ENCODE measurements around the gene MPEG1.

The MPEG1 gene

DNA sequence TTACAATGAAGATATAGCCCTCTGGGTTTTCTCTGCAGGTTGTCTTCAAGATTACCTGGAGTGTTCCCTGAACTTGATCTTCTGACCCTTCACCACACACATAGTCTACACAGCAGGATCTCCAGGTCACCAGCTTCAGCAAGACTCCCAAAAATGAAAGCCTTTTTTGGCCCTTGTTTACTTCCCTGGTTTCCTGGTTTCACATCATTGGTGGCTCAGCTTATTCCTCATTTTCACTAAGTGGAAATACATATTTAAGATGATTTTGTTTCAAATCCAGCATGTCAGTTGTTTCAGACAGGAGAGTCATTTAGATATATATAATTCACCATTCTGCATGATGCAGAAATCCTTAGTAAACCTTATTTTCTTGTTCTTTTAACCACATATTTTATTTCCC, 41.6 kb upstream of the MPEG1 start:
- no peak for DNase-seq (ENCODE audit: low read depth)
- TF ChIP-seq, protein P1, sequence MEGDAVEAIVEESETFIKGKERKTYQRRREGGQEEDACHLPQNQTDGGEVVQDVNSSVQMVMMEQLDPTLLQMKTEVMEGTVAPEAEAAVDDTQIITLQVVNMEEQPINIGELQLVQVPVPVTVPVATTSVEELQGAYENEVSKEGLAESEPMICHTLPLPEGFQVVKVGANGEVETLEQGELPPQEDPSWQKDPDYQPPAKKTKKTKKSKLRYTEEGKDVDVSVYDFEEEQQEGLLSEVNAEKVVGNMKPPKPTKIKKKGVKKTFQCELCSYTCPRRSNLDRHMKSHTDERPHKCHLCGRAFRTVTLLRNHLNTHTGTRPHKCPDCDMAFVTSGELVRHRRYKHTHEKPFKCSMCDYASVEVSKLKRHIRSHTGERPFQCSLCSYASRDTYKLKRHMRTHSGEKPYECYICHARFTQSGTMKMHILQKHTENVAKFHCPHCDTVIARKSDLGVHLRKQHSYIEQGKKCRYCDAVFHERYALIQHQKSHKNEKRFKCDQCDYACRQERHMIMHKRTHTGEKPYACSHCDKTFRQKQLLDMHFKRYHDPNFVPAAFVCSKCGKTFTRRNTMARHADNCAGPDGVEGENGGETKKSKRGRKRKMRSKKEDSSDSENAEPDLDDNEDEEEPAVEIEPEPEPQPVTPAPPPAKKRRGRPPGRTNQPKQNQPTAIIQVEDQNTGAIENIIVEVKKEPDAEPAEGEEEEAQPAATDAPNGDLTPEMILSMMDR (conservative IDR thresholded peaks at IDR 0.05; ENCODE audit: low read depth, low read length): no peak
- no peak overlapping the region for H3K4me3 ChIP-seq (ENCODE audit: low read depth, low read length)

DNA sequence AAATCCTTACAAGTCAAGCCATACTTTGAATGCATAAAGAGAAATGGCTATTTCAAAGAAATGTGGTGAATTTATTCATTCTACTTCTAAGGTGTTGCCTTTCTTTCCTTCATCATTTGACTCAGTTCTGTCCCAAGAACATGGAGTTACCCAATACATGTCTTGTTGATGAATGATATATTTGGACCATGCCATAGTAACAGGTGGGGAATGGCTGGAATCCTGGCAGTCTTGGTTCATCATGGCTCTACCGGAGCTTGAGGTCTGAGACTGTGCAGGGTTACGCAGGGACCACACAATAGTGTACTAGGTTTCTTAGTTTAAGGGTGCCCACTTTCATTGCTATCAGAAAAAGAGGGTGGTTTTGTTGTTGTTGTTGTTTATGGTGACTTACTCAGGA, 40.3 kb upstream of the MPEG1 start:
- no peak for DNase-seq (ENCODE audit: low read depth)
- TF ChIP-seq, protein P1 (conservative IDR thresholded peaks at IDR 0.05; ENCODE audit: low read depth, low read length): no peak
- no peak overlapping the region for H3K4me3 ChIP-seq (ENCODE audit: low read depth, low read length)

DNA sequence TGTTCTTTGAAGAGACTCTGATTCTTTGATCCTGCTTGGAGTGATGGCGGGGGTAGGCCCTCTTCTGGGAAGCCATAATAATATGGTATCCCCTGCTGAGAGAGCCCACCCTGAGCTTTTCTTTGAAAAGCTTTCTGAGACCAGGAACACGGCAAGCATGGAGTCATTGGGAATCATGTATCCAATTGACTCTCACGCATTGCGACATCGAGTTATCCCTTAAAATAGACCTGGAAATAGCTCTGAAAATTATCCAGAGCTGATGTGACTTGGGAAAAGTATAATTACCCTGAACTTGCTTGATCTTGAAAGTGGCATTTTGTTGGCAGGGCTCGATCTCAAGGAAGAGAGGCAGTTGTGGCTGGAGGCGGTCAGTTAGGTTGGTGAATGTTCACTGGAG, 36.8 kb upstream of the MPEG1 start:
- DNase-seq (ENCODE audit: low read depth): no peak
- TF ChIP-seq, protein P1 (conservative IDR thresholded peaks at IDR 0.05; ENCODE audit: low read depth, low read length): no peak
- H3K4me3 ChIP-seq (ENCODE audit: low read depth, low read length): no peak overlapping the region

DNA sequence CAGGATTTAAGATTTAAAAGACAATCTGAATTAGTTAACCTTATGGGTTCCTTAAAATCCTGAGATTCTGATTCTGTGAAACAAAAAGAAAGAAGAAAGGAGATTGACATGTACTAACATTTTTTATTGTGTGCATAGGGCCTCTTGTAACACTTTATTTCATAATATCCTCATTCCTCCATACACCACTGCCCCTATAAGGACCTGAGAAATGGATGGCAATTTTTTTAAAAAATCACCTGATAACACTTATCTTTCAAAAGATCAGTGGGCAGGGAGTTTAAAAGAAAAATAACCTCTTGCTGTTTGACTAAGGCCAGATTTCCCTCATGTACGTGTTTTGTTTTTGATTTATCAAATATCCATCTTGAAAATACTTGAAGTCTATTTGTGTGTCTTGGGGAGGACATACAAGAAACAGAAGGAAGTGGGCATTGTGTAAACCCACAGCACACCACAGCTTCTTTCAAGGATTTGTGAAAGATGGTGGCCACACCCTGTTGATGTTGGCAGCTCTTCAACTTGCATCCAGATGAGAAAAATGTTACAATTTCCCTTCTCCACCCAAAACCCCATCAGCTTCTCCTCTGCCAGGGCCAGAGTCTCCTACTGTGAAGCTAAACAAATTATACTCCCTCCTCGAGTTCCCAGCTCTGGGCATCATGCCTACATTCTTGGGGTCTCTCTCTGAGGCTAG, 35.0 kb upstream of the MPEG1 start:
- TF ChIP-seq, protein P1 (conservative IDR thresholded peaks at IDR 0.05; ENCODE audit: low read depth, low read length): no peak
- peak; percentile 21 for DNase-seq (ENCODE audit: low read depth)
- no peak overlapping the region for H3K4me3 ChIP-seq (ENCODE audit: low read depth, low read length)

DNA sequence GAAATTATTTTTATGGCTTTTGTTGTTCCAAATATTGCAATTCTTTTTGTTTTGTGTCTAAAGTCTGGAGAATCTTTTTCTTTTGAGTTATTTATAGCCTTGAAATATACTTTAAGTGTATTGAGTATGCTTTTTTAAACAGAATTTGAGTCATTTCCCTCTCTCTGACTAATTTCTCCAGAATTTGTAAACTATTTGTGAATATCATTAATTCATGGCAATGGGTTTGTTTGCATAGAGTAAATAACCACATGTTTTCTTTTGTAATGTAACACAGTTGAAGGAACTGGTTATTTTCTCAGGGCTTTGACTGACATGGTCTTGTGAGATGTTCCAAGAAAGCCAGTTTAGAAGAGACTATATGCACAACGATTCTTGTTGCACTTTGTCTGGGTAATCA, 30.9 kb upstream of the MPEG1 start:
- DNase-seq (ENCODE audit: low read depth): no peak
- H3K4me3 ChIP-seq (ENCODE audit: low read depth, low read length): no peak overlapping the region
- TF ChIP-seq, protein P1 (conservative IDR thresholded peaks at IDR 0.05; ENCODE audit: low read depth, low read length): no peak

DNA sequence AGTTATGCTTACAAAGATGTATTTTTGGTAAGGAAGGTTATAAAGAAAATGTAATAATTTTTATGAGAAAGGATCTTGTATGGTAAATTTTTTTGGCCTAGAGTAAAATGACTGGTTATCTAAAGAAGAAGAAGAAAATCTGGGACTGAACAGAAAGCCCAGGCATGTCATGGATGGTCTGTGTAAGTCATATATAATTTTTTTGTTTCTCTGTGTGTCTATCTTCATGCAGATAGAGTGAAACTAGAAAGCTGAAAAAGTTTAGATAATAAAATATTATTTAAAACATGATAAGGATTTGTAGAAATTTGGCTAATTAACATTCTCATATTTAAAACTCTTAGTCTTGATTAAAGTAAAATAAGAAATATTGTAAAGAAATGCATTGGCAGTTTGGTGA, 27.6 kb upstream of the MPEG1 start:
- H3K4me3 ChIP-seq (ENCODE audit: low read depth, low read length): no peak overlapping the region
- no peak for DNase-seq (ENCODE audit: low read depth)
- TF ChIP-seq, protein P1 (conservative IDR thresholded peaks at IDR 0.05; ENCODE audit: low read depth, low read length): no peak

DNA sequence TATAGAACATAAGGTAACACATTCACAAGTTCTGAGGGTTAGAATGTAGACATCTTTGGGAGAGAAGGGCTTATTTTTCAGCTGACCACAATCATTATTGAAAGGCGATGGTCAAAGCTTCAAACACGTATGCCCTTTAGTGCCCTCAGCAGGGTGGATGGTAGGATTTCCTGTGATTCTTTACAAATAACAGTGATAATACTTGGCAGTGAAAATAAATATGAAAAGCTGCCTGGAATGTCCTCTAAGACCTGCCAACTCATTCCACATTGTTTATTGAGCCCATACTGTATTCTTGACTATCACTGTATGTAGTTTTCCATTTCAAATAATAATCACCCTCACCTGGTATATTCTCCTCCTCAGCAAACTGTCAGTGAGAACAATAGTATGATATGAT, 13.7 kb upstream of the MPEG1 start:
- TF ChIP-seq, protein P1 (conservative IDR thresholded peaks at IDR 0.05; ENCODE audit: low read depth, low read length): no peak
- no peak overlapping the region for H3K4me3 ChIP-seq (ENCODE audit: low read depth, low read length)
- DNase-seq (ENCODE audit: low read depth): no peak
